PC-3 (cell line): ENCODE measurements around the gene IFT81.

ENCODE experiments used
- CTCF ChIP-seq: fragments of 300-600 bp; sonication (generic); conservative IDR thresholded peaks from 2 replicates; pipeline ENCODE4 v1.5.1; 2017; ENCODE audit warnings: antibody characterized with exemption, low read depth, mild to moderate bottlenecking, low read length
- EZH2 ChIP-seq: fragments of 300-600 bp; sonication (generic); IDR thresholded peaks from one replicate; pipeline ENCODE4 v1.6.1; 2017; ENCODE audit warnings: antibody characterized with exemption, mild to moderate bottlenecking, low read length; ENCODE audit not compliant: unreplicated experiment
- EZH2phosphoT487 ChIP-seq: fragments of 300-600 bp; sonication (generic); IDR thresholded peaks from 2 replicates; pipeline ENCODE4 v1.6.1; 2018; ENCODE audit warnings: mild to moderate bottlenecking, antibody characterized with exemption, low read length, borderline replicate concordance

- TF ChIP-seq CTCF (no peak), EZH2phosphoT487 (no peak), EZH2 (no peak)
Observed at GRCh38 chr12:110244372-110244771, 120.2 kb downstream of the IFT81 start.
